ENCODE measurements around the gene HMCES. TPM values are rescaled to one million over a fixed set of nuclear protein-coding genes. Genes with fewer than 3 reads are reported as not detected.

Gene HMCES
- total and polyA plus RNA-seq, 2 of the 13 experiments (the other 11 are each of a cell fraction or from before 2014, with no cell fraction given): 16.1 to 37.5 TPM

- H4K20me1 ChIP-seq (ENCODE audit: insufficient read depth, low read length): no peaks in the 10 kb centered on the region
- no peak for DNase-seq (ENCODE audit: low spot score)
- no peak overlapping the region for H3K4me3 ChIP-seq (replicated peaks in 1 of 3; ENCODE audit: insufficient read depth in 1 of 3, low read depth in 2 of 3, low read length in 3 of 3)
- H3K27me3 ChIP-seq (ENCODE audit: control insufficient read depth in 1 of 2, insufficient read depth in 2 of 2, low read length in 2 of 2): no peaks in the 10 kb centered on the region
- no peak overlapping the region for H3K4me2 ChIP-seq (ENCODE audit: low read depth, low read length)
- ChIA-PET POLR2A (no interaction called here), CTCF (ENCODE audit: low intra/inter-chr PET ratio, low total read pairs) (no interaction called here)
- in situ Hi-C loops (cut with HindIII; ENCODE audit: extremely low pct_ligation_motif_present, low pct_unique_long_range_greater_than_20kb) (no loop called here), intact Hi-C loops (cut with micrococcal nuclease; ENCODE audit: unreplicated experiment) (no loop called here)
- no peaks in the 10 kb centered on the region for H3K36me3 ChIP-seq (replicated peaks in 1 of 2; ENCODE audit: control insufficient read depth in 1 of 2, insufficient read depth in 2 of 2, low read length in 2 of 2)
- no peak for ATAC-seq
- no peak overlapping the region for H3K27ac ChIP-seq (ENCODE audit: extremely low read length, insufficient read depth, low read length)
- no peak overlapping the region for H2AFZ ChIP-seq (ENCODE audit: low read length)
- no peak for FAIRE-seq
- no peaks in the 10 kb centered on the region for H3K79me2 ChIP-seq (ENCODE audit: insufficient read depth, low read length)
- WGBS (ENCODE audit: low lambda C conversion rate): 31% methylated on average over 3 of the region's 3 CpGs
- peaks cover 47% of the 10 kb centered on the region for H3K4me1 ChIP-seq (ENCODE audit: insufficient read depth, low read length)
- BruUV-seq (replicated peaks): no TSS peak
- H3K9ac ChIP-seq (ENCODE audit: insufficient read depth, low read depth, low read length): no peak overlapping the region
- no peaks in the 10 kb centered on the region for H3K9me3 ChIP-seq (ENCODE audit: low read length)
- no peak for TF ChIP-seq GMEB2 (CRISPR knock-in tag; IDR thresholded peaks at IDR 0.05; ENCODE audit: low read depth)
- no peak for TF ChIP-seq NFE2 (CRISPR knock-in tag; IDR thresholded peaks at IDR 0.05)
- TF ChIP-seq ZNF639 (CRISPR knock-in tag; conservative IDR thresholded peaks at IDR 0.05): no peak
- no peak for TF ChIP-seq LBX2 (CRISPR knock-in tag; IDR thresholded peaks at IDR 0.05; ENCODE audit: borderline replicate concordance)
- TF ChIP-seq MTA3 (CRISPR knock-in tag; IDR thresholded peaks at IDR 0.05): no peak
- no peak for TF ChIP-seq FOXO4 (CRISPR knock-in tag; conservative IDR thresholded peaks at IDR 0.05)
- TF ChIP-seq ZNF777 (CRISPR knock-in tag; IDR thresholded peaks at IDR 0.05): no peak
- no peak for TF ChIP-seq ZNF362 (CRISPR knock-in tag; IDR thresholded peaks at IDR 0.05; ENCODE audit: borderline replicate concordance)
- no peak for TF ChIP-seq MED8 (CRISPR knock-in tag; IDR thresholded peaks at IDR 0.05; ENCODE audit: insufficient replicate concordance)
- TF ChIP-seq ZHX2 (IDR thresholded peaks at IDR 0.05; ENCODE audit: low read depth): no peak
- TF ChIP-seq ZHX2 (CRISPR knock-in tag; IDR thresholded peaks at IDR 0.05; ENCODE audit: borderline replicate concordance): no peak
These were observed 44.2 kb upstream of the HMCES start for GRCh38 chr3:129234441-129234840.
